DMS53 treated with DMSO at 0.1 percent for 48 hours (cell line): ENCODE data around the gene TWF1.
"Not testable (repeated sequence)": the region's sequence is repeated elsewhere in the genome, so short reads cannot be mapped to it uniquely, and the experiment has no call there.

Experiments
- DNase-seq: peaks from one replicate; lab custom pipeline; 2025; ENCODE audit not compliant: unreplicated experiment; lab: John Stamatoyannopoulos, UW

Gene TWF1

DNA sequence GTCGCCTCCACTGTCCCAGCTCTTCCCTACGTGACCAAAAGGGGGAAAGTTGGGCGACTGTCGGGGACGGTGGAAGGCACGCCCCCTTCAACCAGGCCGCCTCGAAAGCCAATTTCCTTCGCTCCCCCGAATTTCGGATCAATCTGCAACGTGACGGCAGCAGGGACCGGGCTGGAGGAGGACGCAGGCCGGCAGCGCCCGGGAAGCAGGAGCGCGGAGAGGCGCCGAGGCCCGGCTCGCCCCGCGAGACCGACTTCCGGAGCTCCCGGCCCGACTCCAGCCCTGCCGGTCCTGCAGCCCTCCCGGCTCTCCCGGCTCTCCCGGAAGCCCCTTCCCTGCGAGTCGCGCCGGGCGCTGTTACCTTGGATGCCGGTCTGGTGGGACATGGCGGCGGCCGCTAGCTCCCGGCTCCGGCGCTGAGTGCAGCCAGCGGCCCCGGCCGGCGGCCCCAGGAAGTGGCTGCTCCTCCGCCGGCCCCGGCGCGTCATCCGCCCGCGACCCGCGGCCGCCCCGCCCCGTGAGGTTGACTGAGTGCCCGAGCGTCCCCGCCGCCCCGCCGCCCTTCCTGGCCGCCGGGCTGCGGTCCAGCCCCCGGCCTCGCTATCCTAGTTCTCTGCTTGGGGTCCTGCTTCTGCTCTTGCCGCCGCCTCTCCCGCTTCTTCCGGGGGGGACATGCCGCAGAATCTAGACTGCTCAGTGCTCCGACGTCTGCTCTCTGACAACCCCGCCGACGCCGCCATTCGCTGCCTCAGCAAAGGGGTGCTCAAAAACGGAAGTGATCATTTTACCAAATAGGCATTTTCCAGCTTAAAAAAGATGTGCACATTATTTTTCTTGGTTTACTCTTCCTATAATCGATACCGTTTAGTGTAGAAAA lies at the start of gene TWF1:
TSS of gene TWF1 (minus strand) at position 458 of the 877 bp plus-strand sequence. CDS start at position 386, 72 bp downstream.
- peak; percentile 96 for DNase-seq

DNA sequence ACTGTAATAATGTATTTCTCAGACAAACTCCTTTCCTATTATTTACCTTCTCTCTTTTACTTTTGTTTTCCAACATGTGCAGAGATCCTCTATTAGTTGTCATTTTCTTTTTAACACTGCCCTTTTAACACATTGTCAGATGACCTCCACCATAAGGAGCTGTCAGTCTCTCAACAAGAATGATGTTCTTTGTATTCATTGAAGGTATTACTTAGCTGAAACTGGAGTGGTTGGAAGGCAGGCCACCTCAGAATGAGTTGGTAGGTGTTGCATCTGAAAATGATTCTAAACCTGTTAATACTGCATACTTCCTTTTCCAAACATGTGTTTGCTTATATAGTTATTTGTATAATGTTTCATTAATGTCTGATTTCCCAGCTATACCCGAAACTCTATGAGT lies 46.6 kb upstream of the TWF1 start:
- no peak for DNase-seq

DNA sequence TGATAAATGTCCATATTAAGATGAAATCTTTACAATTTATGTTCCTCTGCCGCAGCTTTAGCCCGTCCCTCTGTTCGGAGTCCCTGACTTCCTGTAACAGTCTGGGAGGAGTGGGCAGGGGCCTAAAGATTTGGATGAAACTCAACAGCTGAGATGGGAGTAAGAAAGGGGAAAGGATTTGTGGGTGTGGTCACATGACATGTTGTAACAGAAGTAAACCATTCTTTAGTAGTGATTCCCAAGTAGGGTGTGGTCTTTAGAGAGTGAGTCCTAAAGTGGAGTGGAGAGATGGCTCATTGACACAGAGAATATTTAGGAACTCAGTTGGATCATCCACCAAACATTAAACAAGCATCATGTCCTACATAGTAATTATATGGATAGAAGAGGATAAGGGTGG lies 42.7 kb upstream of the TWF1 start:
- no peak for DNase-seq

DNA sequence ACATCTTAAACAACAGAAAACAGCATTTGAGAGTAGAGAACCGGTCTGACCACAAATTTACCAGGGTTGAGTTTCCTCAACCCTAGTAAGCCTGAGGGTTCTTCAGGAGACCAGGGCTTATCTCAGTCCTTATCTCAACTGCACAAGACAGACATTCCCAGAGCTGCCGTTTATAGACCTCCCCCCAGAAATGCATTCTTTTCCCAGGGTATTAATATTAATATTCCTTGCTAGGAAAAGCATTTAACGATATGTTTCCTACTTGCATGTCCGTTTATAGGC lies 42.0 kb upstream of the TWF1 start:
- DNase-seq, result no peak

DNA sequence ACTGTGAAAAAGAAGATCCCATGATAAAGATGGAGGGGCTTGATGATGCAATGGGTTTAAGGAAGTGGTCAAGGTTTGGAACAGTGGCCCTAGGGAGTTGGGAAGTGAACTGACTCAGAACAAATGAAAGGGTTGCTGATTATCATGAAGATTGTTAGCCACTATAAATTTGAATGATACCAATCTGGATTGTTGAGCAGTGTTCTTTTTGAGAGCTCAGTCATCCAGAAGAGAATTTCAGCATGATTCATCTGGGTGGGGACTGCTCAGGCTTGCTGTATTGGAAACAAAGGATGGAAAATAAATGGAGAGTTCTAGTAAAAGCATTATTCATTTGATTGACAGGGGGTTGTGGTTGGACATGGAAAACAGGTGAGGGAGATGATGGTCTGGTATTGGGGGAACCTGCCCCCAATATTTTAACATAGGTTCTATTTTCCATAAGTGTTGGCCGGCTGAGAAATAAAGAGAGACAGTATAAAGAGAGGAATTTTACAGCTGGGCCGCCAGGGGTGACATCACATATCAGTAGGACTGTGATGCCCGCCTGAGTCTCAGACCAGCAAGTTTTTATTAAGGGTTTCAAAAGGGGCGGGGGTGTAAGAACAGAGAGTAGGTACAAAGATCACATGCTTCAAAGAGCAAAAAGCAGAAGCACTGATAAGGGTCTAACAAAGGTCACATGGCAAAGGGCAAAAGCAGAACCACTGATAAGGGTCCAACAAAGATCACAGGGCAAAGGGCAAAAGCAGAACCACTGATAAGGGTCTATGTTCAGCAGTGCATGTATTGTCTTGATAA lies 41.5 kb upstream of the TWF1 start:
- not testable (repeated sequence) for DNase-seq

DNA sequence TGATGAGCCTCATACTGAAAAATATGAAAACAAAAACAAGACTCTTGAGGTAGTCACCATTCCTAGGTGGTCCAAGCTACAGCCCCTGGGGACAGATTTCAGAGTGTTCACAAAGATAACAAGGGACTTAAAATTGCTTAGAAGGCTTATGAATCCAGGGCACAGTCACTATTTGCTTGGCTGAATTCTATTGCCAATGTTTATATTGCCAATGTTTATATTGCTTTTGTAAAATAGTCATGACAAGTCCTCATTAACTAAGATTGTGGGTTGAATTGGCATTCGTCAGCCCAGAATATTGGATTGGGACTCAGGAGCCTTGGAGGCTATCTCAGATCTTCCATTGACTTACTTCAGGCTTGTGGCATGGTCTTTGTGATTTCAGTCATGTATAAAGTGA lies 36.1 kb upstream of the TWF1 start:
- DNase-seq, result no peak

DNA sequence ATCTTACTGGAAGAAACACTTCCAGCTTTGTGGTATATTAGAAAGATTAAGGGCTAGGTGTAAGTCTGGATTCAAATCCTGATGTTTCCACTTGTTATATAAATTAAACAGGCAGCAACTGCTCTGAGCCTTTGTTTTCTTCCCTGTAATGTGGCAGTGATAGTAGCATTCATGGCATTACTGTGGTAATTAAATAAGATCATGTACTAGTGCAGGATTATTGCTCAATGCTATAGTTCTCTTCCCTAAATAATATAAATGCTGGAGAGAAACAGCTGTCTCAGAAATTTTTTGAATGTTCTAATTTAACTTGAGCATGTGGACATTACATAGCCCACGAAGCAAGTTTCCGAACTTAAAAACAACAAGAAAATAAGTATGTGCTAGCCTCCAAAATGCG lies 35.1 kb upstream of the TWF1 start:
- DNase-seq, result no peak

DNA sequence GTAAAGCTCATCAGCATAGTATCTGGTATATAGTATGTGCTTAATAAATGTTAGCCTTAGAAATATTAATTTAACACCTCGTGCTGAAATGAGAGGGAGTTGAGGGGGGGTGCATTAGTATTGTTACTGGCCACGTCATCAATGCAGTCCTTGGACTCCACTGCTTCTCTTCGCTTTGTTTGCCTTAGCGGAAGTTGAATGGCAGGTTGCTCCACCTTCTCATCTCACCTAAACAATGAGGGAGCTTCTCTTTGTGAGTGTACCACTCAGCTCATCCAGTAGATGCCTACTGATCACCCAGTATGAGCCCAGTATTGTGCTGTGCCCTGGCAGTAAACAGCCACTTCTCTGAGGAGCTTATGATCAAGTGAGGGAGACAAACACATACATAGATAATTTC lies 34.2 kb upstream of the TWF1 start:
- DNase-seq, result no peak

DNA sequence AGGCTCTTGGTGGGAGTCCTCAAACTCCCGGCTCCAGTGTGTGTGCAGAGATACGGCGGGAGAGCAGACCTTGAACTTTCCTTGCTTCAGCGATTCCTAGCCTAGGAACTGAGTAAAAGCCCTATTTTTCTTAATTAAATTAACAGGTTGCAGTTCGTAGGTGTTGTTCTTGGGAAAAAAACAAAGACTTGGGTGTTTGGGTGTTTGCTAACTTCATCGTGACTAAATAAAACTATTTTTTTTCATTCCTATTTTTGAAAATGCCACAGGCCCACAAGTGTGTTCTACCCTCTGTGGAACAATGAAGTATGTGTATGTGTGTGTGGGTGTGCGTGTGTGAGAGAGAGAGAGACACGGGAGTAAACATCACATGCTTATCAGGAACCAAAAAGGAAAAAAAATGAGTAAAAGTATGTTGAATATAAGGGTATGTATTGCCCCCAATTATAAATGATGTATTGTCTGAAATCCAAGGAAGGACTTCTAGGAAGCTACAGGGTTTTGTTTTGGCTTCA lies 30.4 kb upstream of the TWF1 start:
- DNase-seq, result peak; percentile 86

DNA sequence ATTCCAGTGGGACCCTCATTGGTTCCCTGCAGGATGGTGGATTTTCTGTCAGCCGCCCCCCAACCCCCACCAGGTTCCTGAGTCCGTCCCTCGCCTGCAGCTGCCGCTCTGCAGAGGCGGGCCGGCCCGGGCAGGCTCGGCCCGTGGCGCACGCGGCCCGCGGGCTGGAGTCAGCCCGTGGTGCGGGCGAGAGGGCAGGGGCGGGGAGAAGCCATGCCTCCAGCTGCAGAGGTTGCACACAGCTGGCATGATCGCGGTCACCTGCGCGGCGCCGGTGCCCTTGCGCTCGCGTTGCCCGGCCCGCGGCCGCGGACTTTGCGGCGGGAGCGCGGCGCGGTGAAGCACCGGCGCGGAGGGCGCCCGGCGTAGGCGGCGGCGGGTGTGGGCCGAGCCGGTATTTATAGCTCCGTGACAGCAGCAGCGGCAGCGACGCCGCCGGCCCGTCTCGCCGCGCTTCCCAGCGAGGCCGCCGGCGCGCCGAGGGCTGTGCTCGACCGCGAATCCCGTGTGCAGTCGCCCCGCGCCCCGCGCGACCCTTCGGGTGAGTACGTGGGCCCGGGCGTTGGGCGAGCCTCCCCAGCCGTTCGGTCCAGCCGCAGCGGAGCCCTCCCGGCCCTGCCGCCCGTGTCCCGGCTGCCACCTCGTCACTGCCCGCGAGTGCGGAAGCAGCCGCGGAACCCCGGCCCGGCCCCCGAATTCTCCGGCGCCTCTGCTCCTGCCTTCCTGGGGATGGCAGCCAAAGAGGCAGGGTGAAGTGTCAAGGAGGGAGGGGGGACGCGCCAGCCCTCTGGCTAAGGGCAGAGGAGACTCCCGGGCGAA lies 29.7 kb upstream of the TWF1 start, which contains the start of gene TMEM117:
TSS of gene TMEM117 (plus strand) at position 426 of the 819 bp plus-strand sequence.
- DNase-seq, result peak; percentile 78

DNA sequence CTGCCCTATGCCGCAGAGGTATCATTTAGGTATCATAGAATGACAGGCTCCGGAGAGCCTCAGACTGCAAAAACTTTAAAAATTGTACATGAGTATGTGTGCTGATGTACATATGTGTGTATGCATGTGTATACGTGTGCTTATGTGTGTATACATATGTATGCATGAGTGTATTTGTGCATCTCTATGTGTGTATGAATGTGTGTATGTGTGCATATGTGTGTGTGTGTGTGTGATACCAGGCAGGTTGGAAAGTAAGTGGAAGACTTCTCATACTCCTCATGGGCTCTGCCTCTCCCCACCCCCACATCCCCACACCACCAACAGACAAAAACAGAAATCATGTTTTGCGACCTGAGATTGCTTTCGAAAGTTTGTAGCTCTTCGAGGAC lies 29.1 kb upstream of the TWF1 start:
- DNase-seq, result peak; percentile 78

DNA sequence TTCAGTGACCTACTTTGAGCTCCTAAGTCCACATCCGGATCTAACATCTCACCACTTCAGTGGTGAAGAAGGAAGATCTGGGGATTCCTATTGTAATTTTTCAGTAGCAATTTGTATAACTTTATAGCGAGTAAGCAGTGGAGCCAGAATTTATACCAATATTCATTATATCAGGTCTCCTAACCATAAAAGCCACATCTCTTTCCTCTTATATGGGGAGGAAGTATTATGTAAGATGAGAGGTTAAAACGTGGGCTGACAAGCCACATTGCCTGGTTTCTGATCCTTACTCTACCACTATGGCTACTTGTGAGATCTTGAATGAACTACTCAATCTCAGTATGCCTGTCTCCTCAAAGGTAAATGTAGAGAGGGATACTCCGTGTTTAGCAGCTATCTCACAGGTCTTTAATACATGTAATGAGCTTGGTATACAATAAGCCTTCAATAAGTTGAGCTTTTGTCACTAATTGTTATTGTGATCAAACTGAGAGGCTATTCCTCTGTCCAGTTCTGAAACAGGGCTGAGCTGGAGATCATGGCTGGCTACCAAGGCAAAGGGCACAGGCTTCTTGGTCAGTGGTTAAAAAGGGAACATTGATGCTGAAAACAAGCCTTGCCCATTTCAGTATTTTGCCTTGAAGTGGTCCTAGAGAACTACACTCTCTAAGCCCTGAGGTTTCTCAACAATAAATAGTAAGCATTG lies 26.5 kb upstream of the TWF1 start:
- no peak for DNase-seq

DNA sequence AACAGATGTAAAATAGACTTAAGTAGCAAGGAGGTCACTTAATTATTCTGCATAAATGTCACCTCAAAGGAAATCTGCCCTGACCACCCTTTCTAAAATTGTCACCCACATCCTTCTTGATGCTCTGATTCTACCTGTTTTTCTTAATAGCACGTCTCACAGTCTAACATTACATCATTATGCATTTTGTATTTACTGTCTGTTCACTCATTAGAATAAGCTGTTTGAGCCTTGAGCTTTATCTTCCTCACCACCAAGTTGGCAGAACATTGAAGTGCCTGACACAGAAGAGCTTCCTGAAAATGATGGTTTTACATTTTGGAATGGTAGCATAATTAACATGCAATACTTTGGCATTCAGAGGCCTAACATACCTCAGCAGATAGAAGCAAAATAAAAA lies 21.0 kb upstream of the TWF1 start:
- no peak for DNase-seq

DNA sequence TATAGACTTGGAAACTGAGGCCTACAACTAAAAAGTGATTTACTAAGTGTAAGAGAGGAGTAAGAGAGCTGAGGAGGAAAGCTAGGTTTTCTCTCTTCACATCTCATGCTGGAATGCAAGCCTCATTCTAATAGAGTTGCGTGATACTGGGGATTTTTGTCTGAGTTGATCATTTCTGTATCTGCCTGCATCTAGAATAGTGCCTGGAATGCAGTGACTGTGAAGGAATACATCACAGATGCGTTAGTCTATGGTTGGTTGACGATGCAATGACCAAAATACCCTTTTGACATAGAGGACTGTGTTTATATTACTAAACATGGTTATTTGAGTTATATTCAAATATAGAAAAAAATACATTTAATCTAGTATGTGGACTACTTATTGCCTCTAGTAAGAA lies 20.6 kb upstream of the TWF1 start:
- DNase-seq, result no peak

DNA sequence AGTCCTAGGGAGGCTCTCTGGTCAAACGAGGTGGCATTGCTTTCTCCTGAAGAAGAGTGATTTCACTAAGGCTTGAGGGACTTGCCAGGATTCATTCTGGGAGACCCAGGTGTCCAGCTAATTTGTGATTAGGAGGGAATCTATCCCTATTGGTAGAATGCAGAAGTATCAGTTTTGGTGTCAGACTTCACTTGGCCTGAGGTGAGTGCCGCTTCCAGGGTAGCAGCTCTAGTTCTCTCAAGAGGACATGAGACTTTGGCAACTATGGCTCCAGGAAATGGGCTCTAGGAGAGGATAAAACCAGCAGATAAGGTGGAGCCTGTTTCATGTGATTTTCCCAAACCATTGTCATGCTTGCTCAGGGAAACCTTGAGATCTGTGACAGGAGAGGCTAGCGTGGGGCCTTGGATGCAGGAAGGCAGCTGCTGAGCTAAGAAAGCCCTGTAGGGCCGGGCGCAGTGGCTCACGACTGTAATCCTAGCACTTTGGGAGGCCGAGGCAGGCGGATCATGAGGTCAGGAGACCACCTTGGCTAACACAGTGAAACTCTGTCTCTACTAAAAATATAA lies 18.2 kb upstream of the TWF1 start:
- no peak for DNase-seq

DNA sequence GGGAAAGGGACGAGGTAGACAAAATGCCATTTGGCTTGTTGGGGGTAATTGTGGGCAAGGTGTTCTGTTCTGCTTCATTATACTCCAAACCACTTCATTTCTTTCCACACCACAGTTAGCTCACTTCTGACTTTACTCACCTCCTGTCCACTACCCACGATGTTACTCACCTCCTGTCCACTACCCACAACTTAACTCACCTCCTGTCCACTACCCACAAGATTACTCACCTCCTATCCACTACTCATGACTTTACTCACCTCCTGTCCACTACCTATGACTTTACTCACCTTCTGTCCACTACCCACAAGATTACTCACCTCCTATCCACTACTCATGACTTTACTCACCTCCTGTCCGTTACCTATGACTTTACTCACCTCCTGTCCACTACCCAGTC lies 10.1 kb upstream of the TWF1 start:
- no peak for DNase-seq

DNA sequence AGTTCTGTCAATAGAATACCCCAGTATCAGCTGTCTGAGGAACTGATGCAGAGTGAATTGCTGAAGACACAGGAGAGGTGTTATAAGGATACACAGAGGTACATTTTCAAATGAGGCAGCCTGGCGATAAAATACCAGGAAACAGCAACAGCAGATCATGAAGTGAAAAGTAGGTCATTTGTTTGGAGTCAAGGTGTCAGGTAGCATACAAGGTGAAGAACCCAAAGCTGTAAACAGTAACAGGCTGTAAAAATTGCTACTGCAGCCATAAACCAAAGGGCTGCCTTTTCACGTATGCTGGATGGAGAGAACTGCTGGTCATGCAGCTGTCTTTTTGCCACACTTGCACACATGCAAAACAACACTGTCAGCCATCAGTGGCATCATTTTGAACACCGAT lies 9.3 kb upstream of the TWF1 start:
- no peak for DNase-seq

DNA sequence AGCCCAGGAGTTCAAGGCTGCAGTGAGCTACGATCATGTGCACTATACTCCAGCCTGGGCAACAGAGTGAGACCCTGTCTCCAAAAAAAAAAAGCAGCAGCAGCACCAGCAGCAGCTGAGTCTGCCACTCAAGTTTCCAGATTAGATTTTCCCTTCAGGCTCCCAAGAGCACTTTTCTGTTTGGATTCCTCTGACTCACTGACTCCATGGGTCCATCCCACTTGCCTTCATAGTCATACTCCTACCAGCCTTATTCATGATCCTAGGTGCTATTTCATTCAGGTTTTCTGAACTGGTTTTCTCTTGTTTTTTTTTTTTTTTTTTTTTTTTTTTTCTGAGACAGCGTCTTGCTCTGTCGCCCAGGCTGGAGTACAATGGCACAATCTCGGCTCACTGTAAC lies 6.8 kb upstream of the TWF1 start:
- DNase-seq, result no peak

DNA sequence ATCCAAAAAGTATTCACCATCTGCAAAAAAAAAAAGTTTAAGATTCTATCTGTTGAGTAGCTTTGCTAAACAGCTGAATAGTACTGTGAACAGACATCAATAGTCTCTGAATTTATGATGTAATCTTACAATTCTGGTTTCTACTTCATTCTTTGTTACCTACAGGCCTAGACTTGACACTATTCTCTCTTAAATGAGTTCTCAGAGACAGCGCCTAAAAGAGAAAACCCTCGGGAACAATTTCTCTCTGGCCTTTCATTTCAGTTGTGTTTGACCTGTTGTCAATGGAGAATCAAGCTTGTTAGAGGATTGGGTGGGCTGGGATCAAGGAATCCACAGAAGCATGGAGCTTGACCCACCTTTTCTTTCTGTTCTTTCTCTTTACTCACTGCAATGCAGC lies 5.9 kb upstream of the TWF1 start:
- no peak for DNase-seq

DNA sequence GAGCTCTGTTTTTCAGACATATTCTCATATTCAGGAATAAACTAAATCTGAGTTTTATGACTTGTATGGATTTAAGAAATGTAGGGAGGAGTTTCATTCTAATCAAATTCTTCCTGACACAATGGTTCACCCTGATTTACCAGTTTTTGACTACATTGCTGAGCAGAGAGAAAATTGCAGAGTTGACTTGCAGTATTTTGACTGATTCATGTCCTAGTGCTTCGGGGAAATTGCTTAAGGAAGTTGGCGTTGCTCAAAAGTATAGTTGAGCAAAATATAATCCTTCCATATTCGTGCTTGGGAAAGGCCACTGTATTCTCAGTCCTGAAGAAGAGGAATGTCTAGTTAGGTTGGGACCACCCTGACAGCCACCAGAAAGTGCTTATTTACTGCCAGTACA lies 1.3 kb upstream of the TWF1 start:
- no peak for DNase-seq

DNA sequence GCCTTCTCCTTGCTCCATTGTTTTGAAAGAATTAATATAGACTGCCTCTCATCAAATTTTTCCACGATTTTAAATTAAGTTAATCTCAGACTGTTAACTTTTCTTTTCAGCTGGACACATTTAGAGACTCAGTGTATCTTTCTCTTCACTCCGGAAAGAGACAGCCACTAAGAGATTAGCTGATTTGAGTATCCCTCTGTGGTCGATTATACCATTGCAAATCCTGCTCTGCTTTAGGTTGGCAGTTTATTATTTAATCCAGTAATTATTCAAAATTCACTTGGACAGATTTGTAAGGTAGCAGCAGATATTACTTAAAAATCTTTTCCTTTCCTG lies 588 bp upstream of the TWF1 start:
- DNase-seq, result no peak
